ENCODE data around the gene MICB. TPM values are rescaled to one million over a fixed set of nuclear protein-coding genes. Genes with fewer than 3 reads are reported as not detected.
A peak's percentile ranks its signal among the peaks of the same experiment; 100 is the strongest.
"Not testable (repeated sequence)": the region's sequence is repeated elsewhere in the genome, so short reads cannot be mapped to it uniquely, and the experiment has no call there.

The MICB gene
- total RNA-seq, 1 donor from 2014 or later, result 5.8 TPM

DNA sequence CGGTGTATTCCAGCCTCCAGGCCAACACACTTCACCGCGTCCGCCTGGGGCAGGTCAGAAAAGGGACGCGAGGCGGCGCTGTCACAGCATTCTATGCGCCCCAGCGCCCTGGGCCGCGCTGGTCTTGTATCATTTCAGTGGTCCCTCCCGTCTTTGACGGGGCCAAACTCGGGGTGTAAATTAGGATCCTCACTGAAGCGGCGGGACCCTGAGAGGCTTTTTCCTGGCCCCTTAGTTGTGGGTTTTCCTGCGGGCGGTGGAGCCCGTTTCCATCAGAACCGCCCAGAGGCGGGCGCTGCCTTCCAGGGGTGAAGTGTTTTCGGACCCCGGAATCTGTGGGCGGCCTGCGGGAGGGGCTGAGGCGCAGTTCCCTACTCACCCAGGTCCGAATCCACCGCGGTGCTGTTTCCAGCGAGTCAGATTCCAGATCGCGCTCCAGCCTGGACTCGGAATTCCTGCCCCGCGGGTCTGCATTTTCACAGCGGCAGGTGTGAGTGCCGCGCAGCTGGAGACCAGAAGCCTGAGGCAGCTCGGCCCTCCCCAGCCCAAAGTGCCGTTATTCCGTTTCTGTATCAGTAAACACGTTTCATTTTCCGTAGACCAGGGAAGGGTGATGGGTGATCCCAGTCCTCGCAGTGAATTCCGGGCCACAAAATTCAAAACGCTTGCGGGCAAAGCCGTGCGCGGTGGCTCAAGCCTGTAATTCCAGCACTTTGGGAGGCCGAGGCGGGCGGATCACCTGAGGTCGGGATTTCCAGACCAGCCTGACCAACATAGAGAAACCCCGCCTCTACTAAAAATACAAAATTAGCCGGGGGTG, 3.9 kb upstream of the MICB start:
- Histone ChIP-seq H3K27ac (ENCODE audit: low read depth, low read length) (peak overlapping the region; percentile 83), H3K27me3 (ENCODE audit: insufficient read depth, low read length) (no peaks in the 10 kb centered on the region), H3K9ac (ENCODE audit: low read length) (peak overlapping the region; percentile 82), H3K4me2 (ENCODE audit: low read length) (peak overlapping the region; percentile 95), H3K4me1 (ENCODE audit: insufficient read depth, low read length) (peaks cover 15% of the 10 kb centered on the region), H4K20me1 (ENCODE audit: insufficient read depth, low read length) (peaks cover 5% of the 10 kb centered on the region), H3K79me2 (ENCODE audit: insufficient read depth, low read length) (peaks cover 10% of the 10 kb centered on the region), H3K9me3 (ENCODE audit: insufficient read depth, low read depth, low read length) (no peaks in the 10 kb centered on the region), H3K4me3 (ENCODE audit: insufficient read depth, low read depth, low read length) (peak overlapping the region; percentile 75), H3K36me3 (ENCODE audit: insufficient read depth, low read length) (no peaks in the 10 kb centered on the region), H2AFZ (ENCODE audit: low read depth, low read length) (peak overlapping the region; percentile 90)
- H3K27ac Mint-ChIP-seq (ENCODE audit: unreplicated experiment), result peak overlapping the region; percentile 69
- peaks cover 2% of the 10 kb centered on the region for H3K36me3 Mint-ChIP-seq (ENCODE audit: low read depth, unreplicated experiment)
- TF ChIP-seq EZH2 (IDR thresholded peaks at IDR 0.05; ENCODE audit: insufficient read depth, low read length), result no peak
- TF ChIP-seq, protein P1, sequence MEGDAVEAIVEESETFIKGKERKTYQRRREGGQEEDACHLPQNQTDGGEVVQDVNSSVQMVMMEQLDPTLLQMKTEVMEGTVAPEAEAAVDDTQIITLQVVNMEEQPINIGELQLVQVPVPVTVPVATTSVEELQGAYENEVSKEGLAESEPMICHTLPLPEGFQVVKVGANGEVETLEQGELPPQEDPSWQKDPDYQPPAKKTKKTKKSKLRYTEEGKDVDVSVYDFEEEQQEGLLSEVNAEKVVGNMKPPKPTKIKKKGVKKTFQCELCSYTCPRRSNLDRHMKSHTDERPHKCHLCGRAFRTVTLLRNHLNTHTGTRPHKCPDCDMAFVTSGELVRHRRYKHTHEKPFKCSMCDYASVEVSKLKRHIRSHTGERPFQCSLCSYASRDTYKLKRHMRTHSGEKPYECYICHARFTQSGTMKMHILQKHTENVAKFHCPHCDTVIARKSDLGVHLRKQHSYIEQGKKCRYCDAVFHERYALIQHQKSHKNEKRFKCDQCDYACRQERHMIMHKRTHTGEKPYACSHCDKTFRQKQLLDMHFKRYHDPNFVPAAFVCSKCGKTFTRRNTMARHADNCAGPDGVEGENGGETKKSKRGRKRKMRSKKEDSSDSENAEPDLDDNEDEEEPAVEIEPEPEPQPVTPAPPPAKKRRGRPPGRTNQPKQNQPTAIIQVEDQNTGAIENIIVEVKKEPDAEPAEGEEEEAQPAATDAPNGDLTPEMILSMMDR (IDR thresholded peaks at IDR 0.05; ENCODE audit: insufficient read depth, low read depth, low read length), result peak; percentile 75
- H3K27me3 Mint-ChIP-seq (ENCODE audit: low read depth, unreplicated experiment), result peaks cover 20% of the 10 kb centered on the region
- DNase-seq (ENCODE audit: low read depth), result peak; percentile 43
- H3K9me3 Mint-ChIP-seq (ENCODE audit: unreplicated experiment), result no peaks in the 10 kb centered on the region
- H3K4me3 Mint-ChIP-seq (ENCODE audit: unreplicated experiment), result peak overlapping the region; percentile 87
- no peak for FAIRE-seq
- H3K4me1 Mint-ChIP-seq (ENCODE audit: low read depth, unreplicated experiment), result peaks cover 10% of the 10 kb centered on the region

DNA sequence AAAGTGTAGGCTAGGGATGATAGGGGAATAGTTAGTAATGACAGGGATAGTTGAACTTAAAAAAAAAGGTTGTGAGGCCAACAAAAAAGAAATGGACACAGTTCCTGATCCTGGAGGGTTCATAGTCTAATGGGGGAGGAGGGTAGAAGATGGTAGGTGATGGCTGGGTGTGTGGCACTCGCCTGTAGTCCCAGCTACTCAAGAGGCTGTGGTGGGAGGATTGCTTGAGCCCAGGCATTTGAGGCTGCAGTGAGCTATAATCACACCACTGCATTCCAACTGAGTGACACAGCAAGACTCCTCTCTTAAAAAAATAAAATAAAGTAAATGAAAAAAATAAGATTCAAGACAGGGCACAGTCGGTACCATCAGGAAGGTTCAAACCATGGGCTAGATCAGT, 2.4 kb upstream of the MICB start:
- Mint-ChIP-seq H3K36me3 (ENCODE audit: low read depth, unreplicated experiment) (peaks cover 2% of the 10 kb centered on the region), H3K9me3 (ENCODE audit: unreplicated experiment) (no peaks in the 10 kb centered on the region), H3K4me3 (ENCODE audit: unreplicated experiment) (peak overlapping the region; percentile 87), H3K27me3 (ENCODE audit: low read depth, unreplicated experiment) (peaks cover 19% of the 10 kb centered on the region), H3K4me1 (ENCODE audit: low read depth, unreplicated experiment) (peaks cover 10% of the 10 kb centered on the region), H3K27ac (ENCODE audit: unreplicated experiment) (peak overlapping the region; percentile 54)
- no peak overlapping the region for H2AFZ ChIP-seq (ENCODE audit: low read depth, low read length)
- peaks cover 17% of the 10 kb centered on the region for H3K79me2 ChIP-seq (ENCODE audit: insufficient read depth, low read length)
- no peaks in the 10 kb centered on the region for H3K9me3 ChIP-seq (ENCODE audit: insufficient read depth, low read depth, low read length)
- H4K20me1 ChIP-seq (ENCODE audit: insufficient read depth, low read length), result peaks cover 11% of the 10 kb centered on the region
- H3K36me3 ChIP-seq (ENCODE audit: insufficient read depth, low read length), result no peaks in the 10 kb centered on the region
- H3K4me3 ChIP-seq (ENCODE audit: insufficient read depth, low read depth, low read length), result peak overlapping the region; percentile 75
- peaks cover 15% of the 10 kb centered on the region for H3K4me1 ChIP-seq (ENCODE audit: insufficient read depth, low read length)
- no peaks in the 10 kb centered on the region for H3K27me3 ChIP-seq (ENCODE audit: insufficient read depth, low read length)
- TF ChIP-seq, protein P1 (IDR thresholded peaks at IDR 0.05; ENCODE audit: insufficient read depth, low read depth, low read length), result no peak
- no peak for TF ChIP-seq EZH2 (IDR thresholded peaks at IDR 0.05; ENCODE audit: insufficient read depth, low read length)
- peak overlapping the region; percentile 83 for H3K27ac ChIP-seq (ENCODE audit: low read depth, low read length)
- FAIRE-seq (no peak), DNase-seq (ENCODE audit: low read depth) (peak; percentile 42)
- peak overlapping the region; percentile 82 for H3K9ac ChIP-seq (ENCODE audit: low read length)
- H3K4me2 ChIP-seq (ENCODE audit: low read length), result peak overlapping the region; percentile 95

DNA sequence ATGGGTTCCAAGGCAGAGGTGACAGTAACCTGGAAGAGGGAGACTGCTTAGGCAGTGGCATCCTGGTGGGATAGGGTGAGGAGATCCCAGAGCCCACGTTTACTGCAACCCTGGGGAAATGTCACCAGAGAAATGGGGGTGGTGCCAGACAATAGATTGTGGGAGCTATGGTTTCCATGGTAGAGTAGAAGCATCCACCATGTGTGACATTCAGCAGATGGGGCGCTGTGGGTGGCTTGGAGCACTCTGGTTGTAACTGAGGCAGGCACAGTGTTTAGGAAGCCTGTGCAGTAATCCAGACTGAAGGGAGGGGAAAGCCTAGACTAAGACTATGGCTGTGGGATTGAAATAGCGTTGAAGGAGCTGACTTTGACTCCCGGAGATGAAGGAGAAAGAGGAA, 1.1 kb upstream of the MICB start:
- Histone ChIP-seq H3K79me2 (ENCODE audit: insufficient read depth, low read length) (peaks cover 29% of the 10 kb centered on the region), H4K20me1 (ENCODE audit: insufficient read depth, low read length) (peaks cover 15% of the 10 kb centered on the region), H3K4me1 (ENCODE audit: insufficient read depth, low read length) (peaks cover 15% of the 10 kb centered on the region), H3K9ac (ENCODE audit: low read length) (peak overlapping the region; percentile 73), H3K4me2 (ENCODE audit: low read length) (peak overlapping the region; percentile 95)
- not testable (repeated sequence) for H3K36me3 ChIP-seq (ENCODE audit: insufficient read depth, low read length); H3K36me3 Mint-ChIP-seq (ENCODE audit: low read depth, unreplicated experiment); H3K9me3 ChIP-seq (ENCODE audit: insufficient read depth, low read depth, low read length); H2AFZ ChIP-seq (ENCODE audit: low read depth, low read length); FAIRE-seq; H3K4me3 ChIP-seq (ENCODE audit: insufficient read depth, low read depth, low read length); H3K27ac Mint-ChIP-seq (ENCODE audit: unreplicated experiment); H3K27ac ChIP-seq (ENCODE audit: low read depth, low read length); H3K27me3 ChIP-seq (ENCODE audit: insufficient read depth, low read length); DNase-seq (ENCODE audit: low read depth); H3K9me3 Mint-ChIP-seq (ENCODE audit: unreplicated experiment)
- peak overlapping the region; percentile 81 for H3K4me3 Mint-ChIP-seq (ENCODE audit: unreplicated experiment)
- H3K27me3 Mint-ChIP-seq (ENCODE audit: low read depth, unreplicated experiment), result peaks cover 19% of the 10 kb centered on the region
- H3K4me1 Mint-ChIP-seq (ENCODE audit: low read depth, unreplicated experiment), result peaks cover 10% of the 10 kb centered on the region
